ENCODE results near the gene ARMCX4. TPM values are rescaled to one million over a fixed set of nuclear protein-coding genes. Genes with fewer than 3 reads are reported as not detected.

Gene ARMCX4
- total RNA-seq, 3 donors from 2014 or later: 7.9 to 22.0 (median 15.7) TPM

- intact Hi-C loops (cut with DNase I, micrococcal nuclease): no loop called here
- H3K4me3 ChIP-seq: no peak overlapping the region
- ATAC-seq (no peak), DNase-seq (no peak)
- H3K4me1 ChIP-seq (ENCODE audit: low read depth): no peaks in the 10 kb centered on the region
- no peaks in the 10 kb centered on the region for H3K9me3 ChIP-seq
- TF ChIP-seq CTCF (IDR thresholded peaks at IDR 0.05): no peak
- H3K36me3 ChIP-seq (ENCODE audit: low read depth): no peaks in the 10 kb centered on the region
Measured at GRCh38 chrX:101507986-101508385, 22.7 kb downstream of the ARMCX4 start.

- intact Hi-C loops (cut with DNase I, micrococcal nuclease): no loop called here
Measured at GRCh38 chrX:101530944-101531343, 45.7 kb downstream of the ARMCX4 start.

More at GRCh38 chrX:101530944-101531343, 45.7 kb downstream of the ARMCX4 start:
- Histone ChIP-seq H3K9me3 (no peaks in the 10 kb centered on the region), H3K4me1 (ENCODE audit: low read depth) (no peaks in the 10 kb centered on the region), H3K36me3 (ENCODE audit: low read depth) (no peaks in the 10 kb centered on the region), H3K4me3 (no peak overlapping the region)
- DNase-seq: no peak
- ATAC-seq: no peak
- TF ChIP-seq CTCF (IDR thresholded peaks at IDR 0.05): no peak

Other genes starting within 250 kb of the ARMCX4 start
- under 1 TPM in 2 of 3 donors, not detected in 1; 0.29 to 0.41 TPM for gene TAF7L, start 194.1 kb upstream of the ARMCX4 start, total RNA-seq
- 10 to 100 TPM; 13.6 to 17.7 (median 13.9) TPM for gene TIMM8A, start 136.7 kb upstream of the ARMCX4 start, total RNA-seq
- gene BTK, start 99.3 kb upstream of the ARMCX4 start, total RNA-seq: 1 to 10 TPM; 1.8 to 5.6 (median 5.0) TPM
- gene RPL36A, start 94.4 kb upstream of the ARMCX4 start, total RNA-seq: 100 to 1,000 TPM; 125 to 181 (median 167) TPM
- gene GLA, start 77.5 kb upstream of the ARMCX4 start, total RNA-seq: 10 to 100 TPM; 17.7 to 26.9 (median 21.1) TPM
- gene HNRNPH2, start 77.2 kb upstream of the ARMCX4 start, total RNA-seq: 10 to 100 TPM; 43.6 to 65.0 (median 60.7) TPM
- 10 to 100 TPM in 1 of 3 donors, 1 to 10 TPM in 2; 4.6 to 44.0 (median 5.7) TPM for gene ARMCX1, start 65.1 kb downstream of the ARMCX4 start, total RNA-seq
- gene ARMCX6, start 132.5 kb downstream of the ARMCX4 start, total RNA-seq: 10 to 100 TPM; 16.2 to 23.2 (median 16.8) TPM
- gene ARMCX3, start 137.7 kb downstream of the ARMCX4 start, total RNA-seq: 10 to 100 TPM; 21.5 to 53.2 (median 28.9) TPM
- gene ARMCX2, start 174.4 kb downstream of the ARMCX4 start, total RNA-seq: 10 to 100 TPM in 1 of 3 donors, 1 to 10 TPM in 2; 4.4 to 35.2 (median 8.3) TPM